AG08395 (cell line): ENCODE data around the gene RPAP2.
A peak's percentile ranks its signal among the peaks of the same experiment; 100 is the strongest.
"Not testable (repeated sequence)": the region's sequence is repeated elsewhere in the genome, so short reads cannot be mapped to it uniquely, and the experiment has no call there.

Source experiments
- DNase-seq: peaks from one replicate; pipeline ENCODE4 v3.0.0; 2012; ENCODE audit warnings: mixed read lengths, low spot score

RPAP2 gene

GRCh38 chr1:92298573-92299476, at the start of gene RPAP2, which contains the start of gene GLMN:
Gene RPAP2, plus strand, starts transcription at chr1:92299059. Its CDS starts 15 bp downstream, at chr1:92299074.
Gene GLMN, minus strand, starts transcription at chr1:92298987. Its CDS starts 988 bp downstream, at chr1:92297999.
- peak; percentile 91 for DNase-seq

GRCh38 chr1:92254714-92255113, 44.1 kb upstream of the RPAP2 start:
- not testable (repeated sequence) for DNase-seq

- no peak for DNase-seq
Observed at GRCh38 chr1:92259350-92259749, 39.5 kb upstream of the RPAP2 start.

- no peak for DNase-seq
Observed at GRCh38 chr1:92262516-92262915, 36.3 kb upstream of the RPAP2 start.

- no peak for DNase-seq
Observed at GRCh38 chr1:92273039-92273438, 25.8 kb upstream of the RPAP2 start.

GRCh38 chr1:92274939-92275338, 23.9 kb upstream of the RPAP2 start:
- peak; percentile 7 for DNase-seq

GRCh38 chr1:92276082-92276481, 22.8 kb upstream of the RPAP2 start:
- no peak for DNase-seq

GRCh38 chr1:92277105-92277723, 21.6 kb upstream of the RPAP2 start:
- peak; percentile 13 for DNase-seq

GRCh38 chr1:92279781-92280180, 19.1 kb upstream of the RPAP2 start:
- DNase-seq = not testable (repeated sequence)

- DNase-seq = not testable (repeated sequence)
Observed at GRCh38 chr1:92281411-92281810, 17.4 kb upstream of the RPAP2 start.

GRCh38 chr1:92291372-92291999, 7.4 kb upstream of the RPAP2 start:
- peak; percentile 67 for DNase-seq

- no peak for DNase-seq
Observed at GRCh38 chr1:92298213-92298572, 666 bp upstream of the RPAP2 start.

GRCh38 chr1:92299477-92300150, 755 bp downstream of the RPAP2 start:
- DNase-seq = no peak

GRCh38 chr1:92301021-92301420, 2.2 kb downstream of the RPAP2 start:
- DNase-seq = no peak

- no peak for DNase-seq
Observed at GRCh38 chr1:92306020-92306419, 7.2 kb downstream of the RPAP2 start.

- no peak for DNase-seq
Observed at GRCh38 chr1:92307980-92308379, 9.1 kb downstream of the RPAP2 start.

- DNase-seq = peak; percentile 38
Observed at GRCh38 chr1:92310185-92310597, 11.3 kb downstream of the RPAP2 start.

GRCh38 chr1:92314024-92314423, 15.2 kb downstream of the RPAP2 start:
- no peak for DNase-seq

- DNase-seq = no peak
Observed at GRCh38 chr1:92315766-92316599, 17.1 kb downstream of the RPAP2 start.

GRCh38 chr1:92317836-92318493, 19.1 kb downstream of the RPAP2 start:
- no peak for DNase-seq
